K562 (cell line): Measurements from ENCODE around the gene FARP2. TPM values are rescaled to one million over a fixed set of nuclear protein-coding genes. Genes with fewer than 3 reads are reported as not detected.

ENCODE experiments used
- ATAC-seq: fragments of 200-7000 bp; cut with Tn5 transposase; 3 replicates; pipeline ENCODE4 v1.9.1; 2020; ENCODE audit warnings: moderate library complexity
- BruUV-seq: library from RNA; stranded (reverse); fragments of 400-500 nt; replicated peaks from 2 replicates; lab custom pipeline; 2021; lab: Mats Ljungman, UMichigan
- CTCF ChIA-PET: fragments of 300-600 bp; formaldehyde crosslinking; extraction: SDS; loops from one replicate; lab custom pipeline; 2021; ENCODE audit warnings: low intra/inter-chr PET ratio; lab: Yijun Ruan, JAX
- POLR2A ChIA-PET: fragments of 300-600, 350-650 bp; sonication (Branson Sonifier 250); formaldehyde crosslinking; extraction: SDS; loops from one replicate; lab custom pipeline; 2021; ENCODE audit warnings: antibody characterized with exemption, inconsistent platforms; lab: Yijun Ruan, JAX
- DNase-seq, 4 experiments: peaks; one replicate each; pipeline versions ENCODE4 v3.0.0 to v3.0.0-alpha.2; 2011 to 2018; ENCODE audit warnings: low spot score in 3 of 4, mixed read lengths in 3 of 4; ENCODE audit errors: extremely low read depth in 1 of 4
- FAIRE-seq: peaks from 2 replicates; lab custom pipeline; 2011; peaks lifted over from hg19 to GRCh38; lab: Jason Lieb, UNC
- H2AFZ ChIP-seq: 2 replicates; pipeline ENCODE4 v1.6.0; 2011; ENCODE audit warnings: low read depth, low read length, control low read depth, inconsistent platforms
- H3K27ac ChIP-seq: fragments of 200-600 bp; 3 replicates; pipeline ENCODE4 v1.8.0; 2011; ENCODE audit warnings: low read depth, mild to moderate bottlenecking, control low read depth, inconsistent platforms, low read length, moderate library complexity, mixed read lengths; ENCODE audit errors: extremely low read depth
- H3K27me3 ChIP-seq, 2 experiments: fragments of 300-600 bp in 1 of 2; 2 replicates in 1 of 2; 3 replicates in 1 of 2; pipeline versions ENCODE4 v1.6.0 to v1.8.0; 2011; ENCODE audit warnings: inconsistent platforms in 2 of 2, low read length in 2 of 2, mild to moderate bottlenecking in 1 of 2, mixed read lengths in 1 of 2, moderate library complexity in 1 of 2; ENCODE audit not compliant: control insufficient read depth in 2 of 2, insufficient read depth in 2 of 2
- H3K36me3 ChIP-seq: fragments of 300-600 bp; 3 replicates; pipeline ENCODE4 v1.8.0; 2011; ENCODE audit warnings: mild to moderate bottlenecking, low read length, inconsistent platforms; ENCODE audit not compliant: control insufficient read depth, insufficient read depth
- H3K4me1 ChIP-seq, 2 experiments: fragments of 200-600 bp in 1 of 2; replicated peaks in 1 of 2; 2 replicates in 1 of 2; 3 replicates in 1 of 2; pipeline versions ENCODE4 v1.5.1 to v1.8.0; 2011; ENCODE audit warnings: inconsistent platforms in 2 of 2, low read length in 2 of 2, mild to moderate bottlenecking in 1 of 2, mixed read lengths in 1 of 2, moderate library complexity in 1 of 2; ENCODE audit not compliant: control insufficient read depth in 2 of 2, insufficient read depth in 2 of 2
- H3K4me2 ChIP-seq: 2 replicates; pipeline ENCODE4 v1.6.1; 2011; ENCODE audit warnings: low read length, control low read depth, inconsistent platforms, mixed read lengths; ENCODE audit not compliant: insufficient read depth
- H3K4me3 ChIP-seq: fragments of 200-600 bp; sonication (generic), shearing (Covaris generic); 2 replicates; pipeline ENCODE4 v1.5.1; 2016; ENCODE audit warnings: control low read depth, inconsistent platforms
- H3K79me2 ChIP-seq: fragments of 200-600 bp; 3 replicates; pipeline ENCODE4 v1.8.0; 2011; ENCODE audit warnings: low read length, inconsistent platforms; ENCODE audit not compliant: control insufficient read depth, insufficient read depth
- H3K9ac ChIP-seq, 2 experiments: 2 replicates each; pipeline versions ENCODE4 v1.6.0 to v1.6.1; 2011; ENCODE audit warnings: low read depth in 2 of 2, low read length in 2 of 2, control low read depth in 1 of 2, inconsistent platforms in 1 of 2, mild to moderate bottlenecking in 1 of 2, mixed read lengths in 1 of 2; ENCODE audit not compliant: insufficient read depth in 1 of 2
- H3K9me1 ChIP-seq: one replicate; pipeline ENCODE4 v1.6.0; 2011; ENCODE audit warnings: inconsistent platforms, mild to moderate bottlenecking, low read length, moderate library complexity; ENCODE audit not compliant: control insufficient read depth, insufficient read depth
- H3K9me3 ChIP-seq: replicated peaks from 2 replicates; pipeline ENCODE4 v1.5.1; 2011; ENCODE audit warnings: low read depth, low read length, inconsistent platforms; ENCODE audit not compliant: control insufficient read depth, insufficient read depth
- H4K20me1 ChIP-seq: replicated peaks from 2 replicates; pipeline ENCODE4 v1.6.1; 2011; ENCODE audit warnings: low read length, inconsistent platforms, mixed read lengths; ENCODE audit not compliant: control insufficient read depth, insufficient read depth
- ASH1L ChIP-seq: fragments of 450-650 bp; IDR thresholded peaks from 2 replicates; pipeline ENCODE4 v1.6.1; 2018; ENCODE audit warnings: borderline replicate concordance, mild to moderate bottlenecking, low read depth; ENCODE audit not compliant: partially characterized antibody
- FOXO4 ChIP-seq: fragments of 450-650 bp; formaldehyde crosslinking; IDR thresholded peaks from 2 replicates; pipeline ENCODE4 v1.4.0; 2020; ENCODE audit warnings: mild to moderate bottlenecking, moderate library complexity
- KLF16 ChIP-seq: IDR thresholded peaks from 2 replicates; pipeline ENCODE4 v1.6.1; 2016; ENCODE audit warnings: antibody characterized with exemption
- MYC ChIP-seq, 2 experiments: fragments of 250-450 bp in 1 of 2; sonication (Bioruptor Pico) in 1 of 2; IDR thresholded peaks; 2 replicates each; pipeline versions ENCODE4 v1.5.1 to v1.6.1; 2012 to 2021; ENCODE audit warnings: low read depth in 2 of 2, borderline replicate concordance in 1 of 2, improper control_type of control experiment in 1 of 2, low read length in 1 of 2, mild to moderate bottlenecking in 1 of 2, moderate library complexity in 1 of 2
- RCOR1 ChIP-seq, 2 experiments: IDR thresholded peaks; 2 replicates each; pipeline ENCODE4 v1.6.1; 2012; ENCODE audit warnings: low read depth in 2 of 2, low read length in 2 of 2, borderline replicate concordance in 1 of 2, improper control_type of control experiment in 1 of 2
- TBP ChIP-seq: optimal IDR thresholded peaks from 2 replicates; pipeline ENCODE3; 2011; ENCODE audit warnings: low read depth, low read length, improper control_type of control experiment
- TSHZ1 ChIP-seq: fragments of 250-450 bp; sonication (Bioruptor Pico); IDR thresholded peaks from 2 replicates; pipeline ENCODE4 v1.4.0; 2020; ENCODE audit warnings: mild to moderate bottlenecking, moderate library complexity
- WGBS: fragments of 100-300 bp; shearing (Covaris generic); methylation state at CpG from one replicate; pipeline ENCODE4 v1.1.6; 2016; ENCODE audit warnings: low coverage, mixed read lengths; ENCODE audit not compliant: insufficient coverage; ENCODE audit errors: missing lambda C conversion rate; 5-methylcytosine and 5-hydroxymethylcytosine counted together
- in situ Hi-C: fragments of 300-500 bp; cut with MboI; formaldehyde crosslinking; loops from 4 replicates; pipeline ENCODE4 v1.15.0; 2018; ENCODE audit warnings: inconsistent platforms, mixed read lengths
- intact Hi-C: fragments of 100-400 bp; cut with micrococcal nuclease; formaldehyde crosslinking; loops from 2 replicates; pipeline ENCODE4 v1.14.2; 2022
- polyA plus RNA-seq, 8 experiments: library from polyadenylated mRNA; depleted of rRNA in 4 of 8; stranded (reverse) in 5 of 8; unstranded in 3 of 8; fragments of >200 nt; fragmentation: Nextera tagmentation in 2 of 8; fragmentation: Illumina TruSeq in 1 of 8; extraction: Ambion mirVana in 2 of 8; extraction: Trizol in 1 of 8; gene quantifications; 2 replicates each; pipeline versions ENCODE4 v1.2.1 to v1.2.3, GENCODE V29; 2011 to 2014; ENCODE audit warnings: inconsistent platforms in 1 of 8, missing spikeins in 1 of 8
- total RNA-seq, 7 experiments: library from RNA; depleted of rRNA in 6 of 7; stranded (reverse); fragments of >200 nt in 6 of 7; fragmentation: Illumina TruSeq in 2 of 7; extraction: Trizol in 2 of 7; gene quantifications; 2 replicates each; pipeline versions ENCODE4 v1.2.1 to v1.2.3, GENCODE V29; 2011 to 2021; ENCODE audit warnings: low replicate concordance in 1 of 7

Gene FARP2
- total and polyA plus RNA-seq, 9 of the 15 experiments (the other 6 are each of a cell fraction or from before 2014, with no cell fraction given): 4.1 to 38.1 (median 21.1) TPM

- 0 out of 2 replicates have a peak, but pooled peaks have one; percentile 67 for TF ChIP-seq MYC (IDR thresholded peaks at IDR 0.05; ENCODE audit: low read depth, low read length)
- no peak for TF ChIP-seq MYC (CRISPR knock-in tag; IDR thresholded peaks at IDR 0.05; ENCODE audit: borderline replicate concordance, low read depth)
- no peak for TF ChIP-seq FOXO4
Measured at GRCh38 chr2:241314226-241315092, 41.6 kb upstream of the FARP2 start (continued).

GRCh38 chr2:241315093-241315878 lies 40.8 kb upstream of the FARP2 start, which contains the start of gene HDLBP:
Gene HDLBP (minus strand): TSS chr2:241315672. CDS start chr2:241266869, 48,803 bp downstream.
- peak within 1 kb of the TSS; percentile 100 for H3K9ac ChIP-seq
- H3K4me3 ChIP-seq: peak within 1 kb of the TSS; percentile 93
- H2AFZ ChIP-seq: peak within 1 kb of the TSS; percentile 94
- no TSS peak for BruUV-seq
- FAIRE-seq (peak; percentile 85), ATAC-seq (peak; percentile 88), DNase-seq (peak; percentile 92 to 98 (median 94))
- ChIA-PET POLR2A (interaction anchor here (0.6 to 4.4 kb wide), 14 partner anchors 11 to 256 kb away, joined by 3 to 64 read pairs (median 3); no protein-coding TSS in a partner anchor), CTCF (no interaction called here)
- intact Hi-C loops (loop anchor here (5.0 kb wide), 1 partner anchor 38 kb away; no protein-coding TSS in a partner anchor), in situ Hi-C loops (no loop called here)
- H3K9me3 ChIP-seq: no peaks in the 10 kb centered on the region
- no peaks in the 10 kb centered on the region for H3K9me1 ChIP-seq
- 0% methylated on average over 3 of the region's 73 CpGs for WGBS
- H3K27ac ChIP-seq: peak within 1 kb of the TSS; percentile 100
- H3K36me3 ChIP-seq: peaks cover 41% of the 10 kb centered on the region; the same call in 2 of the 3 replicates
- H3K79me2 ChIP-seq: peaks cover 96% of the 10 kb centered on the region
- H4K20me1 ChIP-seq: peaks cover 18% of the 10 kb centered on the region
- H3K4me1 ChIP-seq: peaks cover 13 to 37% of the 10 kb centered on the region in 2 experiments; a peak in 4 of 5 replicates
- H3K27me3 ChIP-seq: no peaks in the 10 kb centered on the region
- peak within 1 kb of the TSS; percentile 99 for H3K4me2 ChIP-seq
- no peak for TF ChIP-seq RCOR1 (IDR thresholded peaks at IDR 0.05; ENCODE audit: borderline replicate concordance in 1 of 2, low read depth in 2 of 2, low read length in 2 of 2)
- TF ChIP-seq KLF16: no peak
- no peak for TF ChIP-seq TSHZ1 (CRISPR knock-in tag)
- no peak for TF ChIP-seq ASH1L
- peak; percentile 84 for TF ChIP-seq TBP
